SK-N-SH (cell line): Measurements from ENCODE around the gene FOSL1. TPM values are rescaled to one million over a fixed set of nuclear protein-coding genes. Genes with fewer than 3 reads are reported as not detected.

Experiments
- CTCF ChIA-PET: fragments of 300-600, 350-600 bp; formaldehyde crosslinking; extraction: SDS; loops from one replicate; lab custom pipeline; 2021; lab: Yijun Ruan, JAX
- POLR2A ChIA-PET: fragments of 350-600 bp; sonication (Branson Sonifier 250); formaldehyde crosslinking; extraction: SDS; loops from one replicate; lab custom pipeline; 2020; ENCODE audit warnings: antibody characterized with exemption, inconsistent platforms; lab: Yijun Ruan, JAX
- DNase-seq: peaks from one replicate; pipeline ENCODE4 v3.0.0; 2012
- H2AFZ ChIP-seq: fragments of 200-600 bp; sonication (generic); 2 replicates; pipeline ENCODE4 v1.8.1; 2016; ENCODE audit warnings: antibody characterized with exemption, mild to moderate bottlenecking, low read depth
- H3F3A ChIP-seq: fragments of 200-600 bp; sonication (generic); replicated peaks from 2 replicates; pipeline ENCODE3; 2016; ENCODE audit warnings: antibody characterized with exemption, mild to moderate bottlenecking; ENCODE audit not compliant: insufficient read depth
- H3K27ac ChIP-seq, 2 experiments: fragments of 200-500 bp in 1 of 2; fragments of 200-600 bp in 1 of 2; sonication (Bioruptor generic) in 1 of 2; sonication (generic), shearing (Covaris generic) in 1 of 2; 2 replicates each; pipeline versions ENCODE4 v1.5.1 to v1.6.1; 2014 to 2016; ENCODE audit warnings: low read depth in 2 of 2, inconsistent platforms in 1 of 2, low read length in 1 of 2, mild to moderate bottlenecking in 1 of 2, mixed read lengths in 1 of 2
- H3K27me3 ChIP-seq: fragments of 200-600 bp; sonication (generic), shearing (Covaris generic); 2 replicates; pipeline ENCODE4 v1.6.1; 2016; ENCODE audit warnings: mixed run types; ENCODE audit not compliant: insufficient read depth
- H3K36me3 ChIP-seq, 2 experiments: fragments of 200-500 bp in 1 of 2; fragments of 200-600 bp in 1 of 2; sonication (Bioruptor generic) in 1 of 2; sonication (generic) in 1 of 2; replicated peaks in 1 of 2; 2 replicates each; pipeline versions ENCODE3 to v1.5.1; 2014 to 2016; ENCODE audit warnings: low read length in 1 of 2, mild to moderate bottlenecking in 1 of 2; ENCODE audit not compliant: insufficient read depth in 2 of 2, control insufficient read depth in 1 of 2
- H3K4me1 ChIP-seq, 2 experiments: fragments of 200-500 bp in 1 of 2; fragments of 200-600 bp in 1 of 2; sonication (Bioruptor generic) in 1 of 2; sonication (generic), shearing (Covaris generic) in 1 of 2; 2 replicates each; pipeline versions ENCODE4 v1.5.1 to v1.6.1; 2014 to 2016; ENCODE audit warnings: low read depth in 1 of 2, low read length in 1 of 2, mixed run types in 1 of 2; ENCODE audit not compliant: insufficient read depth in 2 of 2, control insufficient read depth in 1 of 2
- H3K4me2 ChIP-seq: fragments of 200-600 bp; sonication (generic), shearing (Covaris generic); 2 replicates; pipeline ENCODE4 v1.6.1; 2017; ENCODE audit warnings: mixed run types
- H3K4me3 ChIP-seq, 2 experiments: fragments of 200-500 bp in 1 of 2; fragments of 200-600 bp in 1 of 2; sonication (Bioruptor generic) in 1 of 2; sonication (generic), shearing (Covaris generic) in 1 of 2; 2 replicates each; pipeline versions ENCODE4 v1.5.1 to v1.8.1; 2014 to 2016; ENCODE audit warnings: low read depth in 2 of 2, inconsistent platforms in 1 of 2, low read length in 1 of 2, mild to moderate bottlenecking in 1 of 2, mixed read lengths in 1 of 2, moderate library complexity in 1 of 2
- H3K79me2 ChIP-seq: fragments of 200-600 bp; sonication (generic); 2 replicates; pipeline ENCODE4 v1.8.1; 2017; ENCODE audit warnings: mild to moderate bottlenecking; ENCODE audit not compliant: insufficient read depth
- H3K9ac ChIP-seq: fragments of 200-600 bp; sonication (generic); 2 replicates; pipeline ENCODE4 v1.6.1; 2017; ENCODE audit warnings: mixed run types
- H3K9me2 ChIP-seq: fragments of 200-600 bp; sonication (generic); 2 replicates; pipeline ENCODE4 v1.6.1; 2017; ENCODE audit warnings: mixed run types
- H3K9me3 ChIP-seq: fragments of 200-600 bp; sonication (generic); 2 replicates; pipeline ENCODE4 v1.6.1; 2017; ENCODE audit warnings: mixed run types, mild to moderate bottlenecking, moderate library complexity
- H4K20me1 ChIP-seq: fragments of 200-600 bp; sonication (generic); 2 replicates; pipeline ENCODE4 v1.6.1; 2017; ENCODE audit warnings: mild to moderate bottlenecking, mixed run types; ENCODE audit not compliant: insufficient read depth
- ELF1 ChIP-seq: IDR thresholded peaks from 2 replicates; pipeline ENCODE4 v1.4.0; 2012
- EP300 ChIP-seq, 2 experiments: IDR thresholded peaks; 2 replicates each; pipeline versions ENCODE4 v1.4.0 to v1.6.1; 2012; ENCODE audit warnings: borderline replicate concordance in 1 of 2, low read depth in 1 of 2, low read length in 1 of 2
- GABPA ChIP-seq: IDR thresholded peaks from 2 replicates; pipeline ENCODE4 v1.4.0; 2012; ENCODE audit warnings: low read depth, mild to moderate bottlenecking
- IRF3 ChIP-seq: fragments of 150-350 bp; IDR thresholded peaks from 2 replicates; pipeline ENCODE4 v1.6.1; 2016; ENCODE audit warnings: mild to moderate bottlenecking, low read depth, low read length
- MAX ChIP-seq: IDR thresholded peaks from 2 replicates; pipeline ENCODE4 v1.4.0; 2012; ENCODE audit warnings: low read depth
- MEF2A ChIP-seq: IDR thresholded peaks from 2 replicates; pipeline ENCODE4 v1.4.0; 2012; ENCODE audit warnings: low read depth, borderline replicate concordance
- MXI1 ChIP-seq: IDR thresholded peaks from 2 replicates; pipeline ENCODE4 v1.6.1; 2012; ENCODE audit warnings: mild to moderate bottlenecking, low read depth, low read length, improper control_type of control experiment
- NFIC ChIP-seq: IDR thresholded peaks from 2 replicates; pipeline ENCODE4 v1.4.0; 2012; ENCODE audit warnings: borderline replicate concordance
- NRF1 ChIP-seq: IDR thresholded peaks from 2 replicates; pipeline ENCODE4 v1.6.1; 2012; ENCODE audit warnings: low read depth, mild to moderate bottlenecking, low read length
- RCOR1 ChIP-seq: fragments of 150-350 bp; IDR thresholded peaks from 2 replicates; pipeline ENCODE4 v1.6.1; 2017; ENCODE audit warnings: antibody characterized with exemption, low read length
- RFX5 ChIP-seq: IDR thresholded peaks from 2 replicates; pipeline ENCODE4 v1.6.1; 2012; ENCODE audit warnings: mild to moderate bottlenecking, improper control_type of control experiment, low read length
- RXRA ChIP-seq: IDR thresholded peaks from 2 replicates; pipeline ENCODE4 v1.4.0; 2012; ENCODE audit warnings: low read depth, mild to moderate bottlenecking, borderline replicate concordance
- SIN3A ChIP-seq: IDR thresholded peaks from 2 replicates; pipeline ENCODE4 v1.6.1; 2012; ENCODE audit warnings: low read depth, mild to moderate bottlenecking, low read length, moderate library complexity, borderline replicate concordance
- TAF1 ChIP-seq: IDR thresholded peaks from 2 replicates; pipeline ENCODE4 v1.6.1; 2012; ENCODE audit warnings: low read depth, mild to moderate bottlenecking, low read length, moderate library complexity, borderline replicate concordance
- TCF12 ChIP-seq: IDR thresholded peaks from 2 replicates; pipeline ENCODE4 v1.4.0; 2012
- USF1 ChIP-seq: IDR thresholded peaks from 2 replicates; pipeline ENCODE4 v1.4.0; 2012; ENCODE audit warnings: low read depth, borderline replicate concordance
- USF2 ChIP-seq: fragments of 150-350 bp; IDR thresholded peaks from 2 replicates; pipeline ENCODE4 v1.6.1; 2017; ENCODE audit warnings: antibody characterized with exemption, low read length, low read depth, borderline replicate concordance
- YY1 ChIP-seq: IDR thresholded peaks from 2 replicates; pipeline ENCODE4 v1.4.0; 2012; ENCODE audit warnings: low read depth, mild to moderate bottlenecking
- WGBS: methylation state at CpG from one replicate; pipeline ENCODE4 v1.1.6; 2017; ENCODE audit warnings: low lambda C conversion rate; 5-methylcytosine and 5-hydroxymethylcytosine counted together
- polyA plus RNA-seq, 3 experiments: library from polyadenylated mRNA; depleted of rRNA; stranded (reverse); fragments of >200 nt; gene quantifications; 2 replicates each; pipeline ENCODE4 v1.2.3, GENCODE V29; 2012

Gene FOSL1
- polyA plus RNA-seq, 1 of the 3 experiments (the other 2 are of a cell fraction), result 30.1 TPM

- TF ChIP-seq USF2 (no peak), IRF3 (no peak), GABPA (no peak), RFX5 (no peak), NFIC (no peak), USF1 (no peak), NRF1 (no peak), TCF12 (no peak), ELF1 (no peak), MAX (no peak), MEF2A (no peak), YY1 (no peak), RXRA (no peak), EP300 (IDR thresholded peaks at IDR 0.05; ENCODE audit: borderline replicate concordance in 1 of 2, low read depth in 1 of 2, low read length in 1 of 2) (no peak), RCOR1 (no peak), SIN3A (no peak), TAF1 (no peak), MXI1 (no peak)
- TF ChIP-seq, all 33 proteins: peak for 0
- Histone ChIP-seq H3K4me3 (no peak overlapping the region), H3K9me3 (no peaks in the 10 kb centered on the region), H3K36me3 (no peaks in the 10 kb centered on the region), H3K9ac (no peak overlapping the region), H3K9me2 (no peaks in the 10 kb centered on the region), H3K79me2 (no peaks in the 10 kb centered on the region), H3K4me2 (no peak overlapping the region), H3K27ac (no peak overlapping the region), H3K27me3 (no peaks in the 10 kb centered on the region), H2AFZ (no peak overlapping the region), H3F3A (peaks cover 10% of the 10 kb centered on the region), H3K4me1 (no peaks in the 10 kb centered on the region), H4K20me1 (no peaks in the 10 kb centered on the region)
- WGBS, result 97% methylated on average over 4 of the region's 4 CpGs
- CTCF ChIA-PET, result interaction anchor here (1.3 to 1.5 kb wide), 2 partner anchors 9 to 47 kb away, joined by 3 to 4 read pairs; no protein-coding TSS in a partner anchor
- POLR2A ChIA-PET, result no interaction called here
- no peak for DNase-seq
Measured at GRCh38 chr11:65842144-65842543, 58.0 kb downstream of the FOSL1 start.

Other genes starting within 250 kb of the FOSL1 start
- gene RELA, start 237.5 kb downstream of the FOSL1 start, polyA plus RNA-seq (2012; rRNA removed), result 28.1 and 49.5 TPM in 2 replicates
- 44.5 and 51.9 TPM in 2 replicates for gene KAT5, start 188.1 kb downstream of the FOSL1 start, polyA plus RNA-seq (2012; rRNA removed)
- gene RNASEH2C, start 179.6 kb downstream of the FOSL1 start, polyA plus RNA-seq (2012; rRNA removed), result 43.9 and 50.9 TPM in 2 replicates
- gene AP5B1, start 119.4 kb downstream of the FOSL1 start, polyA plus RNA-seq (2012; rRNA removed), result 3.8 and 4.6 TPM in 2 replicates
- gene OVOL1, start 113.3 kb downstream of the FOSL1 start, polyA plus RNA-seq (2012; rRNA removed), result not detected in 2 replicates
- 0.81 and 1.0 TPM in 2 replicates for gene SNX32, start 66.4 kb downstream of the FOSL1 start, polyA plus RNA-seq (2012; rRNA removed)
- gene CFL1, start 42.2 kb downstream of the FOSL1 start, polyA plus RNA-seq (2012; rRNA removed), result 2,761 and 4,252 TPM in 2 replicates
- gene MUS81, start 40.0 kb downstream of the FOSL1 start, polyA plus RNA-seq (2012; rRNA removed), result 39.7 and 58.2 TPM in 2 replicates
- 194 and 203 TPM in 2 replicates for gene EFEMP2, start 27.6 kb downstream of the FOSL1 start, polyA plus RNA-seq (2012; rRNA removed)
- gene CTSW, start 20.6 kb downstream of the FOSL1 start, polyA plus RNA-seq (2012; rRNA removed), result 0.49 and 0.68 TPM in 2 replicates
- gene FIBP, start 11.9 kb downstream of the FOSL1 start, polyA plus RNA-seq (2012; rRNA removed), result 159 and 190 TPM in 2 replicates
- 34.2 and 52.8 TPM in 2 replicates for gene CCDC85B, start 9.7 kb downstream of the FOSL1 start, polyA plus RNA-seq (2012; rRNA removed)
- gene C11orf68, start 18.7 kb upstream of the FOSL1 start, polyA plus RNA-seq (2012; rRNA removed), result 54.4 and 65.3 TPM in 2 replicates
- 309 and 464 TPM in 2 replicates for gene DRAP1, start 19.0 kb upstream of the FOSL1 start, polyA plus RNA-seq (2012; rRNA removed)
- not detected in 2 replicates for gene TSGA10IP, start 45.1 kb upstream of the FOSL1 start, polyA plus RNA-seq (2012; rRNA removed)
- gene SART1, start 61.3 kb upstream of the FOSL1 start, polyA plus RNA-seq (2012; rRNA removed), result 39.2 and 73.6 TPM in 2 replicates
- gene EIF1AD, start 101.8 kb upstream of the FOSL1 start, polyA plus RNA-seq (2012; rRNA removed), result 28.9 and 31.4 TPM in 2 replicates
- 311 and 382 TPM in 2 replicates for gene BANF1, start 102.1 kb upstream of the FOSL1 start, polyA plus RNA-seq (2012; rRNA removed)
- gene CST6, start 111.6 kb upstream of the FOSL1 start, polyA plus RNA-seq (2012; rRNA removed), result 0.60 and 0.90 TPM in 2 replicates
- gene CATSPER1, start 126.1 kb upstream of the FOSL1 start, polyA plus RNA-seq (2012; rRNA removed), result 1.9 and 2.2 TPM in 2 replicates
- gene GAL3ST3, start 148.8 kb upstream of the FOSL1 start, polyA plus RNA-seq (2012; rRNA removed), result 1.9 and 3.2 TPM in 2 replicates
- gene SF3B2, start 152.0 kb upstream of the FOSL1 start, polyA plus RNA-seq (2012; rRNA removed), result 90.9 and 128 TPM in 2 replicates
- 24.8 and 37.3 TPM in 2 replicates for gene PACS1, start 169.9 kb upstream of the FOSL1 start, polyA plus RNA-seq (2012; rRNA removed)